AG09319 (cell line): ENCODE results near the gene EIF2AK3.

Experiments
- DNase-seq: peaks from one replicate; pipeline ENCODE4 v3.0.0-alpha.2; 2010; ENCODE audit warnings: low read depth; ENCODE audit errors: extremely low read depth
- CTCF ChIP-seq: IDR thresholded peaks from 2 replicates; pipeline ENCODE4 v1.5.1; 2011; ENCODE audit warnings: low read depth, mild to moderate bottlenecking, inconsistent platforms, low read length, moderate library complexity

Gene EIF2AK3

DNA sequence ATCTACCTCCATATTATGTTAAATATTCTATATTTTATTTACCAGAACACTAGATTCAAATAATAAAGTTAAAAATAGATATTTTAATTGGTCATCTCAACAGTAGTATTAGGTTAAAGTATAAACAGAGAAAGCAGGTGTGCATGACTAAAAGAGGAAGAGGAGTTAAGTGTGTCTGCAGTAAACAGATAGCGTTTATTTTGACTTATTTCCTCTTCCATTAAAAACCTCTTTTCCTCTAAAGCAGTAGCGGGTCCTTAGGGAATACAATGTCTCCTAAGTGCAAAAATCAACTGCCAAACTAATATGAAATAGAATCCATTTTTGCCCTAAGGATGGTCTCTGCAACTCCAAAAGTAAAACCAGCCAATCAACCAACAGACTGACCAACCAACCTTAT is 27.7 kb downstream of the EIF2AK3 start:
- TF ChIP-seq CTCF, result no peak
- no peak for DNase-seq

DNA sequence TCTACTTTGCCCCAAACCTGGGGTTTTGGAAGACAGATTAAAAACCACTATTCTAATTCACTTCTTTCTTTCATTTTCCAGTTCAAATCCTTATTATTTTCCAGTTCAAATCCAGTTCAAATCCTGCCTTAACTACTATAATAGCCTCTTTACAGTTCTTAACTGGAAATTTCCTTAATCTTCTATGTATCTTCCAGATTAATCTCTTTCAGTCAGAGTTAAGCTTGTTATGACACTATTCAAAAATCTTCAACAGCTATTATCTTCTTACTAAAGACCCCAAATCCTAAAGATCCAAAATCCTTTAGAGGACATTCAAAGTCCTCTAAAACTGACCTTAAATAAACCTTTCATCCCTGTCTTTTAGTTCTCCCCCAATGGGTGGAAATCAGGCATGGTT is 30.1 kb downstream of the EIF2AK3 start:
- DNase-seq, result no peak
- TF ChIP-seq CTCF, result no peak

DNA sequence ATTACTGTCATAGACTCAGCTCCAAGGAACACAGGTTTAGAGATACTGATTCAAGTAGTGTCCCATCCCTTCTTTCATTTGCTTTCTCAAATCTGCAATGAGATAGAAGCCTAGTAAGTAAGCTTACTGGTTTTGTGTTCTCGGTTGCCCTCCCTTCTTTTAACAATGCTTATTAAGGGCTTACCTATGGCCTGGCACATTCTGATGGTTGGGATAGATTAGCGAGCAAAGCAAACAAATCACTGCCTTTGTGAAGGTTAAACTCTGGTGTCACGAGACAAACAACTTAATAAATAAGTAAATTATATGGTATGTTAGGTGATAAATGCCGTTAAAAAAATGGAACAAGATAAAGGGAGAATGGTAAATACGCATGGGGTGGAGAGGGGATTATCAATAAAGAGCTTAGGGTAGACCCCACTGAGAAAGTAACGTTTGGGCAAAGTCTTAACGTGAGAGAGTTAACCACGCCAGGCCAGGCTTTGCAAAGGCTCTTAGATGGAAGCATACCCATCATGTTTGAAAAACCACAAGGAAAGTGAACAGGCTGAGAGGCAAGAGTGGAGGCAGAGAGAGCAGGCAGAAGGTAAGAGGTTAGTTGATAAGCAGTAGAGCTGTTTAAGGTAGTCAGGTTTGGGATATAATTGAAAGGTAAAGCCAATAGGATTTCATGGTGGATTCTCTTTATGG is 31.0 kb downstream of the EIF2AK3 start:
- no peak for TF ChIP-seq CTCF
- no peak for DNase-seq

- DNase-seq, result no peak
- no peak for TF ChIP-seq CTCF
Observed at GRCh38 chr2:88591698-88592097, 35.6 kb downstream of the EIF2AK3 start.

DNA sequence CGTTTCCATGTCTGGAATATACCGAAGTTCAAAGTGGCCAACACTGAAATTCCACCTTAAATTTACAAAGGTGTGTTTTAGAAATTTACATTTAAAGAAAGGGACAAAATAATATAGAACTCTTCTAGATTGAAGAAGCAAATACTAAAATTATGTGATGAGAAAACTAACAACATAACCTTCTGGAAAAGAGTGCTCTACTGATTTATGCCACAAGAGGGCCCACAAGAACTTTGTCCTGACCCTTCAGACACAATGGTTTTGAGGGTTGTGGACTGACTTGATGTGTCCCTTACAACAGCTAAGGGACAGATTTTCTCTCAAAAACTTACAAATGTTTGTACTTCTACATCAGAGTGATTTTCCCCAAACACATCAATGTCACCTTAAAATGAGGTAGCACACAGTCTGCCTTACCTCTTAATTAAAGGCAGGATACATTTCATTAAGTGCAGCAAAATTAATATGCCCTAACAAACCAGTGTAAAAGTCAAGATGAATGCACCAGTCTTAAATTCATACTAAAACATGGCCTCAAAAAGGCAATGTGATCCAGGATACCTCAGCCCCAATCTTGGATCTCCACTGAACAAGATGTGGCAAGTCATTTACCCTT is 36.2 kb downstream of the EIF2AK3 start:
- DNase-seq, result peak; percentile 37
- peak; percentile 81 for TF ChIP-seq CTCF

DNA sequence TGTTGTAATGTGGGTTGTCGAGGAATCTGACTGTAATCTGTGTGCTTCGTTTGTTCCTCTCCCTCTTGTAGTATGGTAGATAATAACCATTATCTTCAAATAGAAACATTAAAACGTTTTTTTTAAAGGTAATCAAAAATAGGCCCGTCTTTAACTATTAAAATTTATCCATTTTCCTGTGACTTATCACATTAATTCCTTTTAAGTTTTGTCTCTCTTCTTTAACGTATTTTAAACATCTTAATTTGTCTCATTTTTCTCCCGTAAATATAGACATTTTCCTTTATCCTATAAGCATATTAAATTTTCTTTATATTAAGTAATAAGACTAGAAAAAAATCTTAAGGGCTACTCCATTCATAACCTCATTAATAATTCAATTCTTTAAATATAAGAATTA is 41.3 kb downstream of the EIF2AK3 start:
- no peak for TF ChIP-seq CTCF
- DNase-seq, result no peak

DNA sequence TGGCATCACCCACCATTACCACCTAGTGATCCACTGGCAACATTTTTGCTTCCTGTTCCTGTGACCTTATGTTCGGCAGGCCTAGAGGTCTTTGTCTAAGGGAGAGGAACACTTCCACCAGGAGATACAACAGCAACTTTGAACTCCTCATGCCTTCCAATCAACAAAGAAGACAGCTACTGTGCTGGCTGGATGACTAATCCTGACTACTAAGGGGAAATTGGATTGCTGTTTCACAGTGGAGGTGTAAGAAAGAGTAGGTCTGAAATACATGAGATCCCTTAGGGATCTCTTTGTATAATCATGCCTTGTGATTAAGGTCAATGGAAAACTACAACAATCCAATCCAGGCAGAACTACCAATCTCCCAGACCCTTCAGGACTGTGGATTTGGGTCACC is 45.2 kb downstream of the EIF2AK3 start:
- DNase-seq, result no peak
- TF ChIP-seq CTCF, result no peak
